GM12801 (cell line): Measurements from ENCODE around the gene SPATA32.

Source experiments
- CTCF ChIP-seq: IDR thresholded peaks from one replicate; pipeline ENCODE4 v1.5.1; 2011; ENCODE audit warnings: control low read depth; ENCODE audit not compliant: insufficient read length; ENCODE audit errors: extremely low read depth

The SPATA32 gene

GRCh38 chr17:45233423-45233924, 28.4 kb downstream of the SPATA32 start:
- TF ChIP-seq CTCF, result no peak

GRCh38 chr17:45232514-45233422, 29.1 kb downstream of the SPATA32 start:
- no peak for TF ChIP-seq CTCF

GRCh38 chr17:45231481-45232116, 30.3 kb downstream of the SPATA32 start:
- TF ChIP-seq CTCF, result no peak

GRCh38 chr17:45230787-45231480, 31.0 kb downstream of the SPATA32 start:
- TF ChIP-seq CTCF, result no peak

- TF ChIP-seq CTCF, result no peak
These were observed 31.5 kb downstream of the SPATA32 start for GRCh38 chr17:45230410-45230786.

GRCh38 chr17:45229681-45230409, 32.0 kb downstream of the SPATA32 start:
- no peak for TF ChIP-seq CTCF
